ENCODE results near the gene PASK.

Gene PASK

GRCh38 chr2:241068942-241069810 lies 80.1 kb downstream of the PASK start:
- Histone ChIP-seq H3K9ac (ENCODE audit: low read length) (no peak overlapping the region), H3K4me1 (ENCODE audit: control insufficient read depth, insufficient read depth, low read length) (no peaks in the 10 kb centered on the region; the same call in 1 of the 2 replicates), H3K36me3 (ENCODE audit: control insufficient read depth, insufficient read depth, low read length) (no peaks in the 10 kb centered on the region), H3K9me3 (ENCODE audit: control insufficient read depth, insufficient read depth, low read depth, low read length) (no peaks in the 10 kb centered on the region), H3K27me3 (ENCODE audit: control insufficient read depth, insufficient read depth, low read length) (peaks cover 6% of the 10 kb centered on the region; the same call in 1 of the 2 replicates), H3K4me3 (ENCODE audit: low read depth, low read length) (no peak overlapping the region), H3K27ac (ENCODE audit: low read depth, low read length) (no peak overlapping the region)

- Histone ChIP-seq H3K4me3 (ENCODE audit: low read depth, low read length) (no peak overlapping the region), H3K27ac (ENCODE audit: low read depth, low read length) (no peak overlapping the region), H3K27me3 (ENCODE audit: control insufficient read depth, insufficient read depth, low read length) (peaks cover 7% of the 10 kb centered on the region; the same call in 1 of the 2 replicates), H3K9me3 (ENCODE audit: control insufficient read depth, insufficient read depth, low read depth, low read length) (no peaks in the 10 kb centered on the region), H3K4me1 (ENCODE audit: control insufficient read depth, insufficient read depth, low read length) (peaks cover 2% of the 10 kb centered on the region; the same call in 1 of the 2 replicates), H3K9ac (ENCODE audit: low read length) (no peak overlapping the region), H3K36me3 (ENCODE audit: control insufficient read depth, insufficient read depth, low read length) (no peaks in the 10 kb centered on the region)
These were observed 80.9 kb downstream of the PASK start for GRCh38 chr2:241068136-241068941.

DNA sequence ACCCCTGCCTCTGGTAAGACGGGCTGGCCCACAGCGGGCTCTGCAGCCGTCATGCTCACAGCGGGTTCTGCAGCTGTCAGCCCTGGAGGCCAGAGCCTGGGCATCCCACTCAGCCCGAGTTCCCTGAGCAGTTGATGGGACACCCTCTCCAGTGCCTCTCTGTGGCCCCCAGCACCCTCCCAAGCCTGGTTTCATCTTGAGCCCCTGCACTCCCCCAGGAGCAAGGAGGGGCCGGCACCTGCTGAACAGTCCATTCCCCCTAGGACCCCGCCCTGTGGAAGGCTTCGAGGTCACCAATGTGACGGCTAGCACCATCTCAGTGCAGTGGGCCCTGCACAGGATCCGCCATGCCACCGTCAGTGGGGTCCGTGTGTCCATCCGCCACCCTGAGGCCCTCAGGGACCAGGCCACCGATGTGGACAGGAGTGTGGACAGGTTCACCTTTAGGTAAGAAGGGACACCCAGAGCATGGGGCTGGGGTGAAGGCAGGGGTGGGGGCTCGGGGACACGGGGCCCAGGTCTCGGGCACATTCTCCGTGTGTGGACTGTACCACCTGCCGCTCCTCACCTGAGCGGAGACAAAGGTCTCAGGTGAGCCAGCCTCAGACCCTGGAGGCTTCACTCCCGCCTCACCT lies 81.7 kb downstream of the PASK start:
- Histone ChIP-seq H3K27ac (ENCODE audit: low read depth, low read length) (no peak overlapping the region), H3K4me1 (ENCODE audit: control insufficient read depth, insufficient read depth, low read length) (peaks cover 9% of the 10 kb centered on the region; the same call in 1 of the 2 replicates), H3K9ac (ENCODE audit: low read length) (no peak overlapping the region), H3K9me3 (ENCODE audit: control insufficient read depth, insufficient read depth, low read depth, low read length) (no peaks in the 10 kb centered on the region), H3K36me3 (ENCODE audit: control insufficient read depth, insufficient read depth, low read length) (no peaks in the 10 kb centered on the region), H3K27me3 (ENCODE audit: control insufficient read depth, insufficient read depth, low read length) (peaks cover 7% of the 10 kb centered on the region; the same call in 1 of the 2 replicates), H3K4me3 (ENCODE audit: low read depth, low read length) (no peak overlapping the region)

DNA sequence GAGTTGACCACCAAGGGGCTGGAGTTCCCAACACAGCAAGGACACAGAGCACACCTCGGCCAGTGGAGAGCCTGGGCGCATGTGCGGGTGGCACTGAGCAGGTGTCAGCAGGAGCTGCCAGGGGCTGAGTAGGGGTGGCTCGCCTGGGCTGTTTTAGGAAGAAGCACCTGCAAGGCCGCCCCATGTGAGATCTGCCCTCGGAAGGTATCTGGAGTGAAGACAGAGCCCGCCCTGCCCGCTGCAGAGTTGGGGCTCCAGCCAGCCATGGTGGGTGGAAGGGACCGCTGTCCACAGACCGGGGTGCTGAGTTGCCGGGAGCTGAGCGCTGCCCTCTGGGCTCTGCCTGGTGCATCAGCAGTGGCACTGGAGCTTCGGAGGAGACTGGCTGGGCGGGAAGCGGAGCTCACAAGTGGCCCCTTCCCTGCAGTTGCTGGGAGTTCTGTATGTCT lies 82.4 kb downstream of the PASK start:
- H3K4me3 ChIP-seq (ENCODE audit: low read depth, low read length) = no peak overlapping the region
- no peaks in the 10 kb centered on the region for H3K9me3 ChIP-seq (ENCODE audit: control insufficient read depth, insufficient read depth, low read depth, low read length)
- peaks cover 7% of the 10 kb centered on the region; the same call in 1 of the 2 replicates for H3K27me3 ChIP-seq (ENCODE audit: control insufficient read depth, insufficient read depth, low read length)
- no peak overlapping the region for H3K27ac ChIP-seq (ENCODE audit: low read depth, low read length)
- H3K9ac ChIP-seq (ENCODE audit: low read length) = no peak overlapping the region
- peaks cover 9% of the 10 kb centered on the region; the same call in 1 of the 2 replicates for H3K4me1 ChIP-seq (ENCODE audit: control insufficient read depth, insufficient read depth, low read length)
- no peaks in the 10 kb centered on the region for H3K36me3 ChIP-seq (ENCODE audit: control insufficient read depth, insufficient read depth, low read length)

GRCh38 chr2:241066171-241066892 lies 82.9 kb downstream of the PASK start:
- H3K27me3 ChIP-seq (ENCODE audit: control insufficient read depth, insufficient read depth, low read length) = peaks cover 7% of the 10 kb centered on the region; the same call in 1 of the 2 replicates
- H3K27ac ChIP-seq (ENCODE audit: low read depth, low read length) = no peak overlapping the region

GRCh38 chr2:241065355-241065803 lies 83.9 kb downstream of the PASK start:
- Histone ChIP-seq H3K4me1 (ENCODE audit: control insufficient read depth, insufficient read depth, low read length) (peaks cover 9% of the 10 kb centered on the region; the same call in 1 of the 2 replicates), H3K27ac (ENCODE audit: low read depth, low read length) (no peak overlapping the region), H3K4me3 (ENCODE audit: low read depth, low read length) (no peak overlapping the region), H3K9me3 (ENCODE audit: control insufficient read depth, insufficient read depth, low read depth, low read length) (no peaks in the 10 kb centered on the region), H3K36me3 (ENCODE audit: control insufficient read depth, insufficient read depth, low read length) (no peaks in the 10 kb centered on the region), H3K9ac (ENCODE audit: low read length) (no peak overlapping the region), H3K27me3 (ENCODE audit: control insufficient read depth, insufficient read depth, low read length) (peaks cover 7% of the 10 kb centered on the region; the same call in 1 of the 2 replicates)

More at GRCh38 chr2:241066171-241066892, 82.9 kb downstream of the PASK start:
- no peaks in the 10 kb centered on the region for H3K9me3 ChIP-seq (ENCODE audit: control insufficient read depth, insufficient read depth, low read depth, low read length)
- H3K4me3 ChIP-seq (ENCODE audit: low read depth, low read length) = no peak overlapping the region
- no peaks in the 10 kb centered on the region for H3K36me3 ChIP-seq (ENCODE audit: control insufficient read depth, insufficient read depth, low read length)
- no peak overlapping the region for H3K9ac ChIP-seq (ENCODE audit: low read length)
- H3K4me1 ChIP-seq (ENCODE audit: control insufficient read depth, insufficient read depth, low read length) = peaks cover 9% of the 10 kb centered on the region; the same call in 1 of the 2 replicates

DNA sequence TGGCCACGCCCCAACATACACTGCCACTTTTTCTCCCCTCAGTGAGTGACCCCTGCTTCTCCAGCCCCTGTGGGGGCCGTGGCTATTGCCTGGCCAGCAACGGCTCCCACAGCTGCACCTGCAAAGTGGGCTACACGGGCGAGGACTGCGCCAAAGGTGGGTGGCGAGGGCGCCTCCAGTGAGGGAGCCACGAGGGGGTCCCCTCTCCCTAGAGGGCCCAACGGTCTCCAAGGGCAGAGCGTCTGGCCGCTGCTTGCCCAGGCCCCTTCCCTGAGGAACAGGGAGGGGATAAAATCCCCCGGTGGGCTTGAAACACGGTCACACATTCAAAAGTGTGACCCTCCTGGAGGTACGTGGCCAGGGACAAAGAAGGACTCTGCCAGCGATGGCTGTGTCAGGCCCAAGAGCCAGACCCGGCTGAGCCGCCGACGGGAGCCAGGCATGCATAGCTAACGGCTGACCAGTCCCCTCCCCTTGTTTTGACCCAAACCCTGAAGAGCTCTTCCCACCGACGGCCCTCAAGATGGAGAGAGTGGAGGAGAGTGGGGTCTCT lies 84.4 kb downstream of the PASK start:
- Histone ChIP-seq H3K27me3 (ENCODE audit: control insufficient read depth, insufficient read depth, low read length) (peaks cover 7% of the 10 kb centered on the region; the same call in 1 of the 2 replicates), H3K27ac (ENCODE audit: low read depth, low read length) (no peak overlapping the region)

GRCh38 chr2:241064008-241064801 lies 85.1 kb downstream of the PASK start:
- Histone ChIP-seq H3K27ac (ENCODE audit: low read depth, low read length) (no peak overlapping the region), H3K9ac (ENCODE audit: low read length) (no peak overlapping the region), H3K4me1 (ENCODE audit: control insufficient read depth, insufficient read depth, low read length) (peaks cover 9% of the 10 kb centered on the region; the same call in 1 of the 2 replicates), H3K4me3 (ENCODE audit: low read depth, low read length) (peak overlapping the region; percentile 20; the same call in 1 of the 2 replicates), H3K27me3 (ENCODE audit: control insufficient read depth, insufficient read depth, low read length) (peaks cover 7% of the 10 kb centered on the region; the same call in 1 of the 2 replicates), H3K9me3 (ENCODE audit: control insufficient read depth, insufficient read depth, low read depth, low read length) (no peaks in the 10 kb centered on the region), H3K36me3 (ENCODE audit: control insufficient read depth, insufficient read depth, low read length) (no peaks in the 10 kb centered on the region)

More for the DNA sequence above, 84.4 kb downstream of the PASK start:
- H3K9ac ChIP-seq (ENCODE audit: low read length) = no peak overlapping the region
- no peak overlapping the region for H3K4me3 ChIP-seq (ENCODE audit: low read depth, low read length)
- no peaks in the 10 kb centered on the region for H3K36me3 ChIP-seq (ENCODE audit: control insufficient read depth, insufficient read depth, low read length)
- H3K4me1 ChIP-seq (ENCODE audit: control insufficient read depth, insufficient read depth, low read length) = peaks cover 9% of the 10 kb centered on the region; the same call in 1 of the 2 replicates
- H3K9me3 ChIP-seq (ENCODE audit: control insufficient read depth, insufficient read depth, low read depth, low read length) = no peaks in the 10 kb centered on the region

DNA sequence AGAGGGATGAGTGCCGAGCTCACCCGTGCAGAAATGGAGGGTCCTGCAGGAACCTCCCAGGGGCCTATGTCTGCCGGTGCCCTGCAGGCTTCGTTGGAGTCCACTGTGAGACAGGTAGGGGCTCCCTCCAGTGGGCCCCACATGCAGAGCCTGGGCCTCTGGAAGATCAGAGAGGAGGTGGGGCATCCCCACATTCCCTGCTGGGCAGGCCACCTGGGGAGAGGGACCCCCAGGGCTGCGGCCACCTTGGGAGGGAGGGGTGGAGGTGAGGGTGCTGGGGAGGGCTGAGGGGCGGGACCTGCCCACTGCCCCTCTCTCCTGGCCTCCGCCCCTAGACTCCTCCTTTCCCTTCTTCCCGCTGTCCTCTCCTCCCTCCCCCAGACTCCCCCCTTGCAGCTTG lies 85.7 kb downstream of the PASK start:
- Histone ChIP-seq H3K9me3 (ENCODE audit: control insufficient read depth, insufficient read depth, low read depth, low read length) (no peaks in the 10 kb centered on the region), H3K4me3 (ENCODE audit: low read depth, low read length) (peak overlapping the region; percentile 20; the same call in 1 of the 2 replicates), H3K4me1 (ENCODE audit: control insufficient read depth, insufficient read depth, low read length) (peaks cover 9% of the 10 kb centered on the region; the same call in 1 of the 2 replicates), H3K27ac (ENCODE audit: low read depth, low read length) (no peak overlapping the region), H3K9ac (ENCODE audit: low read length) (no peak overlapping the region), H3K27me3 (ENCODE audit: control insufficient read depth, insufficient read depth, low read length) (peaks cover 7% of the 10 kb centered on the region; the same call in 1 of the 2 replicates), H3K36me3 (ENCODE audit: control insufficient read depth, insufficient read depth, low read length) (no peaks in the 10 kb centered on the region)

Data from HUES6 (cell line).